ENCODE data around the gene NUP62CL.

DNA sequence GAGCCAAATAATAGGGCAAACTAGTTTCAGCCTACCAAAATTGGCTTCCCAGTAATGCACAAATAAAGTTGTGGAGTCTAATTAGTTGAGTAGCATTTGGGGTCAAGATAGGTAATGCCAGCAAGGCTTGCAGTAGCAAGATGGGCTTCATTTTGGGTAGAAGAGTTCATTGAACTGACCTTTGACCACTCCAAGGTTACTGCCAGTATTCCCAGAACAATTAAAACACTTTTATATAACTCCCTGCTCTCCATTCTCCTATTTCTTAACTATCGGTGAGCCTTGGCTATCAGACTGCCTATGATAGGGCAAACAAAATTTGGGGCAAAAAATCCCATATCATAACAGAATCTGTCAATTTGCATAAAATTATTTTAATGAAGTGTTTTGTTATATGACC lies 7.2 kb upstream of the NUP62CL start:
- TF ChIP-seq CTCF (optimal IDR thresholded peaks at IDR 0.05 in 1 of 3, IDR thresholded peaks at IDR 0.05 in 1 of 3, conservative IDR thresholded peaks at IDR 0.05 in 1 of 3; ENCODE audit: extremely low read depth in 1 of 3, insufficient read depth in 2 of 3, low read length in 3 of 3) = no peak
- TF ChIP-seq EZH2 (IDR thresholded peaks at IDR 0.05; ENCODE audit: low read length) = no peak
